Neural progenitor cell (in vitro differentiated cells): ENCODE results near the gene TEF. TPM values are rescaled to one million over a fixed set of nuclear protein-coding genes. Genes with fewer than 3 reads are reported as not detected.

ENCODE experiments used
- DNase-seq: peaks from one replicate; pipeline ENCODE4 v3.0.0-alpha.2; 2016; ENCODE audit warnings: low spot score
- H2AFZ ChIP-seq: fragments of 200-600 bp; sonication (generic); replicated peaks from 2 replicates; pipeline ENCODE4 v1.6.1; 2016; ENCODE audit warnings: antibody characterized with exemption
- H3F3A ChIP-seq: fragments of 200-600 bp; sonication (generic); 2 replicates; pipeline ENCODE4 v1.6.1; 2016; ENCODE audit warnings: antibody characterized with exemption, low read depth
- H3K27ac ChIP-seq: fragments of 200-600 bp; sonication (generic); 2 replicates; pipeline ENCODE4 v1.5.1; 2016; ENCODE audit warnings: mild to moderate bottlenecking
- H3K27me3 ChIP-seq: fragments of 200-600 bp; sonication (generic); 2 replicates; pipeline ENCODE4 v1.6.1; 2016; ENCODE audit warnings: mild to moderate bottlenecking, moderate library complexity
- H3K36me3 ChIP-seq: fragments of 200-600 bp; sonication (generic); 2 replicates; pipeline ENCODE4 v1.5.1; 2016
- H3K4me1 ChIP-seq: fragments of 200-600 bp; sonication (generic); 2 replicates; pipeline ENCODE4 v1.6.1; 2016; ENCODE audit warnings: mixed run types
- H3K4me2 ChIP-seq: fragments of 200-600 bp; sonication (generic); 2 replicates; pipeline ENCODE4 v1.6.1; 2016
- H3K4me3 ChIP-seq: fragments of 200-600 bp; sonication (generic); 2 replicates; pipeline ENCODE4 v1.5.1; 2016
- H3K79me2 ChIP-seq: fragments of 200-600 bp; sonication (generic); 2 replicates; pipeline ENCODE4 v1.6.1; 2016; ENCODE audit warnings: low read depth
- H3K9ac ChIP-seq: fragments of 200-600 bp; sonication (generic); 2 replicates; pipeline ENCODE4 v1.6.1; 2016
- H3K9me3 ChIP-seq: fragments of 200-600 bp; sonication (generic); 2 replicates; pipeline ENCODE4 v1.5.1; 2016; ENCODE audit warnings: low read depth
- H4K20me1 ChIP-seq: fragments of 200-600 bp; sonication (generic); 2 replicates; pipeline ENCODE4 v1.6.1; 2016; ENCODE audit warnings: low read depth
- H3K27ac Mint-ChIP-seq: 3 replicates; pipeline ENCODE4 v1.8.0; 2021; ENCODE audit warnings: mixed read lengths
- H3K27me3 Mint-ChIP-seq: 2 replicates; pipeline ENCODE4 v1.8.0; 2022; ENCODE audit warnings: low read depth, mild to moderate bottlenecking, inconsistent platforms, moderate library complexity, mixed read lengths; ENCODE audit not compliant: insufficient read depth
- H3K36me3 Mint-ChIP-seq: 3 replicates; pipeline ENCODE4 v1.8.0; 2021; ENCODE audit warnings: mixed read lengths
- H3K4me1 Mint-ChIP-seq: 3 replicates; pipeline ENCODE4 v1.8.0; 2021; ENCODE audit warnings: mixed read lengths
- H3K4me3 Mint-ChIP-seq: 3 replicates; pipeline ENCODE4 v1.8.0; 2021; ENCODE audit warnings: mild to moderate bottlenecking, moderate library complexity, mixed read lengths
- H3K9me3 Mint-ChIP-seq: 3 replicates; pipeline ENCODE4 v1.8.0; 2020; ENCODE audit warnings: mixed read lengths
- EZH2 ChIP-seq: fragments of 200-600 bp; sonication (generic); IDR thresholded peaks from 2 replicates; pipeline ENCODE4 v1.6.1; 2017; ENCODE audit warnings: antibody characterized with exemption, mild to moderate bottlenecking, moderate library complexity
- EZH2phosphoT487 ChIP-seq: fragments of 200-600 bp; sonication (generic); IDR thresholded peaks from 2 replicates; pipeline ENCODE4 v1.6.1; 2017; ENCODE audit warnings: antibody characterized with exemption
- total RNA-seq: library from RNA; depleted of rRNA; stranded (reverse); fragments of >200 nt; gene quantifications from 2 replicates; pipeline ENCODE4 v1.2.3, GENCODE V29; 2015; ENCODE audit warnings: low replicate concordance
- TF ChIP-seq, protein P1 (sequence below): fragments of 200-600 bp; sonication (generic); IDR thresholded peaks from 2 replicates; pipeline ENCODE4 v1.5.1; 2017; ENCODE audit warnings: antibody characterized with exemption, mild to moderate bottlenecking

TEF gene
- total RNA-seq, 1 donor from 2014 or later = 11.0 TPM

DNA sequence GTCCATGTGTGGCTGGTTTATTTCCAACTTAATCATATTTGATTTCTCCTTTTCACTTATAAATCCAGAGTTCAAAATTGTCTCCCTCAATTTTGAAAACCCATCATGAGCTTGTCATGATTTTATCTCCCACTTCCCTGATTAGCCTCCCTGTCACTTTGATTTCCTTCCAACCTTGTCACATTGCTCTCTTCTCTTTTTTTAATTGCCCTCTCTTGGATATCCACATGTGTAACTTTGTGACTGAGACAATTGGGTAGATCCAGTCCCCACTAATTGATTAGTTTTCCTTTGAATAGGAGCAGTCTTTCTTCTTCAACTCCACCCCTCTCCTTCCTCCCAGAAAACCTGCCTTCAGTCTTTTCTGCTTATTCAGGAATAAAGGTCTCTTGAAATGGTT lies 2.4 kb downstream of the TEF start:
- Mint-ChIP-seq H3K27me3 (peaks cover 5% of the 10 kb centered on the region), H3K4me1 (peaks cover 25% of the 10 kb centered on the region), H3K36me3 (peaks cover 2% of the 10 kb centered on the region), H3K9me3 (no peaks in the 10 kb centered on the region), H3K4me3 (peak overlapping the region; percentile 1), H3K27ac (no peak overlapping the region)
- DNase-seq = peak; percentile 28
- no peak overlapping the region for H2AFZ ChIP-seq
- no peaks in the 10 kb centered on the region for H3K9me3 ChIP-seq
- H3K4me3 ChIP-seq = no peak overlapping the region
- TF ChIP-seq, protein P1, sequence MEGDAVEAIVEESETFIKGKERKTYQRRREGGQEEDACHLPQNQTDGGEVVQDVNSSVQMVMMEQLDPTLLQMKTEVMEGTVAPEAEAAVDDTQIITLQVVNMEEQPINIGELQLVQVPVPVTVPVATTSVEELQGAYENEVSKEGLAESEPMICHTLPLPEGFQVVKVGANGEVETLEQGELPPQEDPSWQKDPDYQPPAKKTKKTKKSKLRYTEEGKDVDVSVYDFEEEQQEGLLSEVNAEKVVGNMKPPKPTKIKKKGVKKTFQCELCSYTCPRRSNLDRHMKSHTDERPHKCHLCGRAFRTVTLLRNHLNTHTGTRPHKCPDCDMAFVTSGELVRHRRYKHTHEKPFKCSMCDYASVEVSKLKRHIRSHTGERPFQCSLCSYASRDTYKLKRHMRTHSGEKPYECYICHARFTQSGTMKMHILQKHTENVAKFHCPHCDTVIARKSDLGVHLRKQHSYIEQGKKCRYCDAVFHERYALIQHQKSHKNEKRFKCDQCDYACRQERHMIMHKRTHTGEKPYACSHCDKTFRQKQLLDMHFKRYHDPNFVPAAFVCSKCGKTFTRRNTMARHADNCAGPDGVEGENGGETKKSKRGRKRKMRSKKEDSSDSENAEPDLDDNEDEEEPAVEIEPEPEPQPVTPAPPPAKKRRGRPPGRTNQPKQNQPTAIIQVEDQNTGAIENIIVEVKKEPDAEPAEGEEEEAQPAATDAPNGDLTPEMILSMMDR = no peak
- TF ChIP-seq EZH2 (no peak), EZH2phosphoT487 (no peak)
- peak overlapping the region; percentile 51 for H3K27ac ChIP-seq
- no peaks in the 10 kb centered on the region for H3K27me3 ChIP-seq
- H4K20me1 ChIP-seq = peaks cover 35% of the 10 kb centered on the region
- peaks cover 25% of the 10 kb centered on the region for H3K4me1 ChIP-seq
- H3K36me3 ChIP-seq = no peaks in the 10 kb centered on the region
- peaks cover 24% of the 10 kb centered on the region for H3K79me2 ChIP-seq
- H3F3A ChIP-seq = peaks cover 20% of the 10 kb centered on the region
- H3K4me2 ChIP-seq = peak overlapping the region; percentile 52
- H3K9ac ChIP-seq = no peak overlapping the region

DNA sequence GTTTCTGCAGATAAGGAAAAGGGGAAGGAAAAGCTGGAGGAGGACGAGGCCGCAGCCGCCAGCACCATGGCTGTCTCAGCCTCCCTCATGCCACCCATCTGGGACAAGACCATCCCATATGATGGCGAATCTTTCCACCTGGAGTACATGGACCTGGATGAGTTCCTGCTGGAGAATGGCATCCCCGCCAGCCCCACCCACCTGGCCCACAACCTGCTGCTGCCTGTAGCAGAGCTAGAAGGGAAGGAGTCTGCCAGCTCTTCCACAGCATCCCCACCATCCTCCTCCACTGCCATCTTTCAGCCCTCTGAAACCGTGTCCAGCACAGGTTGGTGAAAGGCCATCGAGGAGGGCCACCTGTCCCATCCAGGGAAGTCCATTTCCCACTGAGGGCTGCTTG lies 5.6 kb downstream of the TEF start:
- TF ChIP-seq EZH2phosphoT487 (no peak), EZH2 (no peak)
- TF ChIP-seq, protein P1 = no peak
- no peaks in the 10 kb centered on the region for H3K27me3 ChIP-seq
- no peak overlapping the region for H3K27ac Mint-ChIP-seq
- H3F3A ChIP-seq = peaks cover 12% of the 10 kb centered on the region
- no peak overlapping the region for H3K27ac ChIP-seq
- H3K9me3 ChIP-seq = no peaks in the 10 kb centered on the region
- peaks cover 35% of the 10 kb centered on the region for H4K20me1 ChIP-seq
- no peak overlapping the region for H3K9ac ChIP-seq
- H3K79me2 ChIP-seq = peaks cover 23% of the 10 kb centered on the region
- H3K4me1 Mint-ChIP-seq = peaks cover 17% of the 10 kb centered on the region
- no peak for DNase-seq
- no peaks in the 10 kb centered on the region for H3K9me3 Mint-ChIP-seq
- peaks cover 20% of the 10 kb centered on the region for H3K4me1 ChIP-seq
- H3K36me3 Mint-ChIP-seq = peaks cover 11% of the 10 kb centered on the region
- no peak overlapping the region for H3K4me3 Mint-ChIP-seq
- no peak overlapping the region for H3K4me3 ChIP-seq
- H3K36me3 ChIP-seq = no peaks in the 10 kb centered on the region
- no peak overlapping the region for H3K4me2 ChIP-seq
- H3K27me3 Mint-ChIP-seq = no peaks in the 10 kb centered on the region
- H2AFZ ChIP-seq = no peak overlapping the region

DNA sequence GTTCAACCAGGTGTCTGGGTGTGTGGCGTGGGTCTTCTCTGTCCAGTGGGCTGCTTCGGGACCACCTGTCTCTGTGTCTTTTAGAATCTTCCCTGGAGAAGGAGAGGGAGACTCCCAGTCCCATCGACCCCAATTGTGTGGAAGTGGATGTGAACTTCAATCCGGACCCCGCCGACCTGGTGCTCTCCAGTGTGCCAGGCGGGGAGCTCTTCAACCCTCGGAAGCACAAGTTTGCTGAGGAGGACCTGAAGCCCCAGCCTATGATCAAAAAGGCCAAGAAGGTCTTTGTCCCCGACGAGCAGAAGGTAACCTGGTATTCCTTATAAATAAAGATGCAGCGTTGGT lies 12.2 kb downstream of the TEF start:
- Mint-ChIP-seq H3K9me3 (no peaks in the 10 kb centered on the region), H3K4me1 (no peaks in the 10 kb centered on the region), H3K27me3 (no peaks in the 10 kb centered on the region), H3K36me3 (peaks cover 17% of the 10 kb centered on the region), H3K27ac (no peak overlapping the region), H3K4me3 (no peak overlapping the region)
- Histone ChIP-seq H3K36me3 (no peaks in the 10 kb centered on the region), H3K4me3 (no peak overlapping the region), H3K9ac (no peak overlapping the region), H3K4me1 (no peaks in the 10 kb centered on the region), H3K27me3 (no peaks in the 10 kb centered on the region), H3K79me2 (no peaks in the 10 kb centered on the region), H2AFZ (no peak overlapping the region), H4K20me1 (no peaks in the 10 kb centered on the region), H3K27ac (no peak overlapping the region), H3K4me2 (no peak overlapping the region), H3K9me3 (no peaks in the 10 kb centered on the region), H3F3A (no peaks in the 10 kb centered on the region)
- TF ChIP-seq, protein P1 = no peak
- no peak for TF ChIP-seq EZH2
- DNase-seq = no peak
